Measurements from ENCODE around the gene BTG4. TPM values are rescaled to one million over a fixed set of nuclear protein-coding genes. Genes with fewer than 3 reads are reported as not detected.

Gene BTG4
- total and polyA plus RNA-seq, 2 of the 8 experiments (the other 6 are each of a cell fraction or from before 2014, with no cell fraction given), result 0.06 TPM; not detected in 1

DNA sequence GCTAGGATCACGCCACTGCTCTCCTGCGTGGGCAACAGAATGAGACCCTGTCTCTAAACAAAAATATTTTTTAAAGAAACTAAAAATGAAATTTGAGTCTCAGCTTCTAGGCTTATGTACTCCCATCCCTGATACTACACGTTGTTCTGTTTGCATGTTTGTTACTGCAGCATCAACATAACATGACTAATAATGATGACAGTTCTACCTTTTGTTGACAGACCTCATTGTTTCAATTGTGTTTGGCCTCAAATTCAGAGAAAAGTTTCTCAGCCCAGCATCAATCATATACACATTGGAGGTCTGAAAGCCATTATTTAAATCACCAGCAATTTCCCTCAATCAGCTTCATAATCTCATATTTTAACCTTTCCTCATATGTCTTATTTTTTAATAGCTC, 49.1 kb upstream of the BTG4 start:
- no peak overlapping the region for H3K4me2 ChIP-seq (ENCODE audit: insufficient read depth in 1 of 2, low read depth in 2 of 2, low read length in 2 of 2)
- ChIA-PET CTCF (ENCODE audit: partially characterized antibody) (interaction anchor here (0.7 to 3.7 kb wide), 7 partner anchors 13 to 271 kb away, joined by 3 to 15 read pairs (median 5); partner anchors contain the start of gene POU2AF3), POLR2A (ENCODE audit: partially characterized antibody) (interaction anchor here (1.5 kb wide), 1 partner anchor 206 kb away, joined by 3 read pairs; no protein-coding TSS in a partner anchor)
- no peak overlapping the region for H2BK120ac ChIP-seq (replicated peaks; ENCODE audit: low read depth, low read length)
- H3K14ac ChIP-seq (ENCODE audit: insufficient read length), result no peak overlapping the region
- no peaks in the 10 kb centered on the region for H4K20me1 ChIP-seq (replicated peaks in 1 of 2; ENCODE audit: control insufficient read depth in 1 of 2, insufficient read depth in 2 of 2, low read length in 2 of 2)
- no peak overlapping the region for H4K5ac ChIP-seq (ENCODE audit: insufficient read length, low read depth, low read length)
- H2AK5ac ChIP-seq (ENCODE audit: low read depth, low read length), result no peak overlapping the region
- 85% methylated on average over 3 of the region's 3 CpGs; no CpG with 5 or more reads in 1 of the 2 experiments for WGBS, 2 experiments (ENCODE audit: extremely low coverage in 1 of 2, insufficient coverage in 1 of 2, insufficient read length in 1 of 2, insufficient replicate concordance in 2 of 2, low coverage in 1 of 2, low lambda C conversion rate in 2 of 2, missing lambda C conversion rate in 1 of 2)
- H3K9me3 ChIP-seq (ENCODE audit: insufficient read depth in 2 of 2, low read depth in 1 of 2, low read length in 1 of 2), result peaks cover under 1% of the 10 kb centered on the region in 2 experiments; a peak in 3 of 4 replicates
- no peak overlapping the region for H4K8ac ChIP-seq (ENCODE audit: extremely low read depth, insufficient read depth, low read length)
- H3K4me1 ChIP-seq (replicated peaks in 1 of 4; ENCODE audit: control insufficient read depth in 3 of 4, insufficient read depth in 4 of 4, low read length in 3 of 4), result peaks cover 0 to 6% (median 4%) of the 10 kb centered on the region in 4 experiments; a peak in 4 of 7 replicates
- H3K23me2 ChIP-seq (ENCODE audit: low read depth, low read length), result no peaks in the 10 kb centered on the region
- H2AFZ ChIP-seq (ENCODE audit: low read length), result no peak overlapping the region
- H3K23ac ChIP-seq (ENCODE audit: insufficient read length), result no peak overlapping the region
- no peak for FAIRE-seq
- H2BK5ac ChIP-seq (ENCODE audit: low read depth, low read length), result no peak overlapping the region
- no peaks in the 10 kb centered on the region for H3K27me3 ChIP-seq (replicated peaks in 1 of 4; ENCODE audit: control insufficient read depth in 3 of 4, extremely low read depth in 1 of 4, insufficient read depth in 3 of 4, low read length in 3 of 4)
- H3K9ac ChIP-seq (replicated peaks in 1 of 4; ENCODE audit: extremely low read depth in 1 of 4, low read depth in 3 of 4, low read length in 3 of 4), result no peak overlapping the region
- no peak overlapping the region for H3K4ac ChIP-seq (replicated peaks; ENCODE audit: insufficient read length, low read depth, low read length)
- H3K36me3 ChIP-seq (ENCODE audit: control insufficient read depth in 2 of 4, insufficient read depth in 4 of 4, low read length in 3 of 4), result peaks cover 0 to 4% (median 2%) of the 10 kb centered on the region in 4 experiments; a peak in 2 of 8 replicates
- no peaks in the 10 kb centered on the region for H3K79me1 ChIP-seq (ENCODE audit: low read depth, low read length)
- H2BK20ac ChIP-seq (ENCODE audit: low read length), result no peak overlapping the region
- no peak overlapping the region for H3K27ac ChIP-seq (ENCODE audit: low read depth, low read length)
- H3K56ac ChIP-seq (replicated peaks; ENCODE audit: insufficient read length, low read depth, low read length), result no peak overlapping the region
- DNase-seq (ENCODE audit: low read depth in 1 of 2, low spot score in 2 of 2), result no peak
- no peak overlapping the region for H2BK15ac ChIP-seq (ENCODE audit: low read length)
- H4K91ac ChIP-seq (replicated peaks; ENCODE audit: insufficient read length, low read length), result no peak overlapping the region
- H3K79me2 ChIP-seq (ENCODE audit: control insufficient read depth in 1 of 2, insufficient read depth in 2 of 2, low read length in 2 of 2), result no peaks in the 10 kb centered on the region
- H3K4me3 ChIP-seq (ENCODE audit: extremely low read depth in 1 of 4, insufficient read depth in 2 of 4, low read depth in 3 of 4, low read length in 4 of 4), result no peak overlapping the region
- no peak overlapping the region; the same call in 1 of the 2 replicates for H2BK12ac ChIP-seq (ENCODE audit: low read depth, low read length)
- no peak overlapping the region; the same call in 1 of the 2 replicates for H3K18ac ChIP-seq (ENCODE audit: extremely low read depth, low read length)
- TF ChIP-seq TBP (IDR thresholded peaks at IDR 0.05; ENCODE audit: low read depth, low read length), result no peak
- TF ChIP-seq EZH2 (IDR thresholded peaks at IDR 0.05; ENCODE audit: low read depth, low read length, severe bottlenecking), result no peak
- no peak for TF ChIP-seq SIX5 (IDR thresholded peaks at IDR 0.05; ENCODE audit: low read depth, low read length)
- TF ChIP-seq SUZ12 (IDR thresholded peaks at IDR 0.05; ENCODE audit: low read length), result no peak
- TF ChIP-seq CHD1 (IDR thresholded peaks at IDR 0.05; ENCODE audit: low read depth, low read length), result no peak
- TF ChIP-seq PHF8 (conservative IDR thresholded peaks at IDR 0.05; ENCODE audit: low read depth, low read length), result no peak
- no peak for TF ChIP-seq TEAD4 (IDR thresholded peaks at IDR 0.05; ENCODE audit: low read depth, low read length)
- TF ChIP-seq SP1 (IDR thresholded peaks at IDR 0.05; ENCODE audit: low read depth, low read length), result no peak
- no peak for TF ChIP-seq KDM1A (IDR thresholded peaks at IDR 0.05; ENCODE audit: borderline replicate concordance, low read length)
- no peak for TF ChIP-seq SIRT6 (IDR thresholded peaks at IDR 0.05; ENCODE audit: low read length)
- no peak for TF ChIP-seq POU5F1 (IDR thresholded peaks at IDR 0.05; ENCODE audit: low read depth, low read length)
- TF ChIP-seq CTBP2 (IDR thresholded peaks at IDR 0.05; ENCODE audit: borderline replicate concordance, insufficient read depth, insufficient read length, low read length), result no peak
- TF ChIP-seq, protein P1, sequence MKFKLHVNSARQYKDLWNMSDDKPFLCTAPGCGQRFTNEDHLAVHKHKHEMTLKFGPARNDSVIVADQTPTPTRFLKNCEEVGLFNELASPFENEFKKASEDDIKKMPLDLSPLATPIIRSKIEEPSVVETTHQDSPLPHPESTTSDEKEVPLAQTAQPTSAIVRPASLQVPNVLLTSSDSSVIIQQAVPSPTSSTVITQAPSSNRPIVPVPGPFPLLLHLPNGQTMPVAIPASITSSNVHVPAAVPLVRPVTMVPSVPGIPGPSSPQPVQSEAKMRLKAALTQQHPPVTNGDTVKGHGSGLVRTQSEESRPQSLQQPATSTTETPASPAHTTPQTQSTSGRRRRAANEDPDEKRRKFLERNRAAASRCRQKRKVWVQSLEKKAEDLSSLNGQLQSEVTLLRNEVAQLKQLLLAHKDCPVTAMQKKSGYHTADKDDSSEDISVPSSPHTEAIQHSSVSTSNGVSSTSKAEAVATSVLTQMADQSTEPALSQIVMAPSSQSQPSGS (IDR thresholded peaks at IDR 0.05; ENCODE audit: low read length), result no peak

Data from H1 (cell line).